ENCODE data around the gene SMC2. TPM values are rescaled to one million over a fixed set of nuclear protein-coding genes. Genes with fewer than 3 reads are reported as not detected.

Gene SMC2
- total and polyA plus RNA-seq, 2 experiments from 2014 or later, result 15.5 to 21.6 TPM

- Histone ChIP-seq H3K36me3 (no peaks in the 10 kb centered on the region), H3K4me1 (ENCODE audit: low read depth) (no peaks in the 10 kb centered on the region), H3K4me3 (no peak overlapping the region), H3K9me3 (ENCODE audit: low read depth) (no peaks in the 10 kb centered on the region), H3K27ac (no peak overlapping the region), H3K27me3 (no peaks in the 10 kb centered on the region)
- TF ChIP-seq CTCF (IDR thresholded peaks at IDR 0.05; ENCODE audit: low read depth, low read length), result no peak
- DNase-seq (ENCODE audit: low read depth in 1 of 2, low spot score in 1 of 2), result no peak
Measured at GRCh38 chr9:104073770-104074133, 20.4 kb upstream of the SMC2 start.

- Histone ChIP-seq H3K27me3 (no peaks in the 10 kb centered on the region), H3K36me3 (no peaks in the 10 kb centered on the region), H3K4me1 (ENCODE audit: low read depth) (no peaks in the 10 kb centered on the region), H3K27ac (no peak overlapping the region), H3K4me3 (no peak overlapping the region), H3K9me3 (ENCODE audit: low read depth) (no peaks in the 10 kb centered on the region)
- no peak for TF ChIP-seq CTCF (IDR thresholded peaks at IDR 0.05; ENCODE audit: low read depth, low read length)
- peak in 1 of 2 donors; percentile 88 for DNase-seq (ENCODE audit: low read depth in 1 of 2, low spot score in 1 of 2)
Measured at GRCh38 chr9:104074876-104075275, 19.2 kb upstream of the SMC2 start.

GRCh38 chr9:104075801-104076753 lies 18.0 kb upstream of the SMC2 start:
- H3K36me3 ChIP-seq, result no peaks in the 10 kb centered on the region
- peak; percentile 13 for TF ChIP-seq CTCF (IDR thresholded peaks at IDR 0.05; ENCODE audit: low read depth, low read length)
- H3K4me1 ChIP-seq (ENCODE audit: low read depth), result no peaks in the 10 kb centered on the region
- no peaks in the 10 kb centered on the region for H3K9me3 ChIP-seq (ENCODE audit: low read depth)
- H3K27me3 ChIP-seq, result no peaks in the 10 kb centered on the region
- no peak overlapping the region for H3K4me3 ChIP-seq
- no peak overlapping the region for H3K27ac ChIP-seq
- DNase-seq (ENCODE audit: low read depth in 1 of 2, low spot score in 1 of 2), result peak in 1 of 2 donors; percentile 95

GRCh38 chr9:104078596-104078995 lies 15.5 kb upstream of the SMC2 start:
- H3K4me3 ChIP-seq, result no peak overlapping the region
- H3K27me3 ChIP-seq, result no peaks in the 10 kb centered on the region
- TF ChIP-seq CTCF (IDR thresholded peaks at IDR 0.05; ENCODE audit: low read depth, low read length), result no peak
- H3K27ac ChIP-seq, result no peak overlapping the region
- no peak for DNase-seq (ENCODE audit: low read depth in 1 of 2, low spot score in 1 of 2)
- no peaks in the 10 kb centered on the region for H3K36me3 ChIP-seq
- H3K4me1 ChIP-seq (ENCODE audit: low read depth), result no peaks in the 10 kb centered on the region
- no peaks in the 10 kb centered on the region for H3K9me3 ChIP-seq (ENCODE audit: low read depth)

GRCh38 chr9:104080983-104081382 lies 13.1 kb upstream of the SMC2 start:
- H3K4me3 ChIP-seq, result no peak overlapping the region
- no peaks in the 10 kb centered on the region for H3K4me1 ChIP-seq (ENCODE audit: low read depth)
- no peaks in the 10 kb centered on the region for H3K27me3 ChIP-seq
- H3K36me3 ChIP-seq, result no peaks in the 10 kb centered on the region
- no peaks in the 10 kb centered on the region for H3K9me3 ChIP-seq (ENCODE audit: low read depth)
- no peak overlapping the region for H3K27ac ChIP-seq
- no peak for DNase-seq (ENCODE audit: low read depth in 1 of 2, low spot score in 1 of 2)
- no peak for TF ChIP-seq CTCF (IDR thresholded peaks at IDR 0.05; ENCODE audit: low read depth, low read length)

Measured in cardiac muscle cell (in vitro differentiated cells and primary cell).